ENCODE results near the gene ADCK2.
"Not testable (repeated sequence)": the region's sequence is repeated elsewhere in the genome, so short reads cannot be mapped to it uniquely, and the experiment has no call there.

Gene ADCK2

DNA sequence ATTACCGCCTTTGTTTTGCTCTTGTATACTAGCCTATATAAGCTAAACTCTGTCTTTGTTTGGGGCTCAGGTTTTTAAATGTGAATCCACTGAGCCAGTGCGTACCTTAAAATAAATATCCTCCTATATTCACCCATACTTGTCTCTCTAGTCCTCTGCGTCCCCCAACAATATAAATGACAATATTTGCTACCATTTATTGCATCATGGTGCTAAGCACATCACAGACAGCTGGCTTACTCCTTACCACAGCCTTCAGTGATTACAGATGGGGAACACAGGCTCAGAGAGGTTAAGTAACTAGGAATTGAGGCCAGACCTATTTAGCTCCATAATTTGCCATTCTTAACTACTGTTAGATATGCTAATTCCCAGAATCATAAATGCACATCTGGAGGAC is 3.4 kb upstream of the ADCK2 start:
- Histone ChIP-seq H3K9ac (ENCODE audit: low read depth, low read length) (no peak overlapping the region), H3K9me3 (replicated peaks; ENCODE audit: low read length) (no peaks in the 10 kb centered on the region), H3K36me3 (ENCODE audit: insufficient read depth, low read length) (no peaks in the 10 kb centered on the region), H3K27me3 (ENCODE audit: control insufficient read depth, insufficient read depth, low read length) (peaks cover 20% of the 10 kb centered on the region), H3K4me1 (ENCODE audit: control insufficient read depth, insufficient read depth, low read length) (peaks cover 11% of the 10 kb centered on the region), H3K4me3 (ENCODE audit: low read length) (no peak overlapping the region), H3K4me2 (ENCODE audit: low read length) (no peak overlapping the region)

DNA sequence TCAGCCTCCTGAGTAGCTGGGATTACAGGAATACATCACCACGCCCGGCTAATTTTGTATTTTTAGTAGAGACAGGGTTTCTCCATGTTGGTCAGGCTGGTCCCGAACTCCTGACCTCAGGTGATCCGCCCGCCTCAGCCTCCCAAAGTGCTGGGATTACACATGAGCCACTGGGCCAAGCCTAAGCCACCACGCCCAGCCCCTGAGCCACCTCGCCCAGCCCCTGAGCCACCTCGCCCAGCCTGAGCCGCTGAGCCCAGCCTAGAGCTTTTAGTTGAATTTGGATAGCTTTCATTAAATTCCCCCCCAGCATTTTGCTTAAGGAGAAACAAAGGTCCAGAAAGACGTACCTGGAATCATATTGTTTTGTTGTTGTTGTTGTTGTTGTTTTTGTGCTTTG is 2.9 kb upstream of the ADCK2 start:
- H3K36me3 ChIP-seq (ENCODE audit: insufficient read depth, low read length); H3K9me3 ChIP-seq (replicated peaks; ENCODE audit: low read length); H3K9ac ChIP-seq (ENCODE audit: low read depth, low read length); H3K4me3 ChIP-seq (ENCODE audit: low read length); H3K4me2 ChIP-seq (ENCODE audit: low read length): not testable (repeated sequence)
- H3K27me3 ChIP-seq (ENCODE audit: control insufficient read depth, insufficient read depth, low read length) = peaks cover 20% of the 10 kb centered on the region
- H3K4me1 ChIP-seq (ENCODE audit: control insufficient read depth, insufficient read depth, low read length) = peaks cover 13% of the 10 kb centered on the region

DNA sequence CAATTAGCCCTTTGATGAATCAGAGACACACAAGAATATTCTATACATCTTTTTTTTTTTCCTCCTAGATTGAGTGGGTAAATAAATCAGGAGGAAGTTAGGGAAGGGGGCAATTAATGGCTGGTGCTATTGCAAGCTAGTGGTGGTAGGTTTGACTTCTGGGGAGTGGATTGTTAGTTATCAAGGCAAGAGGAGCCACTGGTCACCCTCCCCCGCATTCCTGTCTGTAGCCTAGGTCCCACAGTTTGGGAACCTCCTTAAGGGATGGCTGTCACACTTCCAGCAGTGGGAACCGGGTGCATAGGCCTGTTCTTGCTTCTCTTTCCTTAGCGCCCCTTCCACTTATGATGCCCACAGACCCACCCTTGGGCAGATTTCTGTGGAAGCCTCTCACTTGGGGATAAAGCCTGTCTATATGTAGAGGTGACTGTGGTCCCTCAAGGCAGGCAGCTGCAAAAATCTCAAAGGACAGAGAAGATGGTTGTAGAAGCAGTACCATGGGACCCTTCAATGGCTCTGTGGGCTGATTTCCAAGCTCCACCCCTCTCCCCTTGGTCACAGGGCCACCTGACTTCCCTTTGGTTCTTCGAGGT is 2.3 kb upstream of the ADCK2 start:
- H3K27me3 ChIP-seq (ENCODE audit: control insufficient read depth, insufficient read depth, low read length) = peaks cover 20% of the 10 kb centered on the region
- no peak overlapping the region for H3K9ac ChIP-seq (ENCODE audit: low read depth, low read length)
- no peak overlapping the region for H3K4me2 ChIP-seq (ENCODE audit: low read length)

DNA sequence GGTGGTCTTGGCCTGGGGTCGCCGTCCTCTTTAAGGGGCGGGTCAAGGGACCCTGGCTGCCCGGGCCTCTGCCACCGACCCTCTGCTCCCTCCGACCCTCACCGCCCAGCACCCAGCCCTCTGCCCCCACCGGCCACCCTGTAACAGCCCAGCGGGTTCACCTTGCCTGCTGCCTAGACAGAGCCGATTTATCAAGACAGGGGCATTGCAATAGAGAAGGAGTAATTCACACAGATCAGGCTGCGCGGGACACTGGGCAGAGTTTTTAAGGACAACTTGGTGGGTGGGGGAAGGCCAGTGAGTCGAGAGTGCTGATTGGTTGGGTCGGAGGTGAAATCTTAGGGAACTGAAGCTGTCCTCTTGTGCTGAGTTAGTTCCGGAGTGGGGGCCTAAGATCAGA is 779 bp upstream of the ADCK2 start:
- peaks cover 13% of the 10 kb centered on the region for H3K4me1 ChIP-seq (ENCODE audit: control insufficient read depth, insufficient read depth, low read length)
- H3K9me3 ChIP-seq (replicated peaks; ENCODE audit: low read length) = no peaks in the 10 kb centered on the region
- no peak overlapping the region for H3K4me2 ChIP-seq (ENCODE audit: low read length)
- peaks cover 14% of the 10 kb centered on the region for H3K27me3 ChIP-seq (ENCODE audit: control insufficient read depth, insufficient read depth, low read length)
- H3K9ac ChIP-seq (ENCODE audit: low read depth, low read length) = no peak overlapping the region
- no peaks in the 10 kb centered on the region for H3K36me3 ChIP-seq (ENCODE audit: insufficient read depth, low read length)
- H3K4me3 ChIP-seq (ENCODE audit: low read length) = peak overlapping the region; percentile 92

More for the DNA sequence above, 2.3 kb upstream of the ADCK2 start:
- Histone ChIP-seq H3K9me3 (replicated peaks; ENCODE audit: low read length) (no peaks in the 10 kb centered on the region), H3K4me1 (ENCODE audit: control insufficient read depth, insufficient read depth, low read length) (peaks cover 13% of the 10 kb centered on the region), H3K4me3 (ENCODE audit: low read length) (no peak overlapping the region), H3K36me3 (ENCODE audit: insufficient read depth, low read length) (no peaks in the 10 kb centered on the region)

DNA sequence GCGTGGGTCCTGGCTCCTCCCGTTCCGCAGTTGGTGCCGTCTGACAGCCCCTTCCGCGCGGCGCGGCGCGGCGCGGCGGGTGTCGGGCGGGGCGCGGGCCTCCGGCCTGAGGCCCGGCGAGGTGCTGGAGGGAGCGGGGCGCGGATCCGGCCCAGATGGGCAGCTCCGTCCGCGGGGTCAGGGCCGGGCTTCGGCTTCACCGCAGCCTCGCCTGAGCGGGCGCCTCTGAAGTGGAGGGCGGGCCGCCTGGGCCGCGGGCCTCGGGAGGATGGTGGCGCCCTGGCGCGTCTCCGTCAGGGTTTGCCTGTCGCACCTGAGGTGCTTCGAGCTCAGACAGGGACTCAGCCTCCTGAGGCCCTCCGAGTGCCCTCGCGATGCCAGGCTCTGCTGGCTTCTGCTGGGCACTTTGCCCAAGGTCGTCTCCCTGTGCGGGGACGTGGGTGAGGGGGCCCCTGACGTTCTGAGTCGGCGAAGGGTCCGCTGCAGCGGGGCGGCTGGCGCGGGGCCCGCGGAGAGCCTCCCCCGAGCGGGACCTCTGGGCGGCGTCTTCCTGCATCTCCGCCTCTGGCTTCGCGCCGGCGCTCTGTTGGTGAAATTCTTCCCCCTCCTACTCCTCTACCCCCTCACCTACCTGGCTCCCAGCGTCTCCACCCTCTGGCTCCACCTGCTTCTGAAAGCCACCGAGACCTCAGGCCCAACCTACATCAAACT is 473 bp downstream of the ADCK2 start:
- no peaks in the 10 kb centered on the region for H3K36me3 ChIP-seq (ENCODE audit: insufficient read depth, low read length)
- H3K4me2 ChIP-seq (ENCODE audit: low read length) = peak overlapping the region; percentile 97
- H3K27me3 ChIP-seq (ENCODE audit: control insufficient read depth, insufficient read depth, low read length) = peaks cover 5% of the 10 kb centered on the region
- H3K4me1 ChIP-seq (ENCODE audit: control insufficient read depth, insufficient read depth, low read length) = peaks cover 13% of the 10 kb centered on the region
- H3K4me3 ChIP-seq (ENCODE audit: low read length) = peak overlapping the region; percentile 92
- peak overlapping the region; percentile 74 for H3K9ac ChIP-seq (ENCODE audit: low read depth, low read length)
- H3K9me3 ChIP-seq (replicated peaks; ENCODE audit: low read length) = no peaks in the 10 kb centered on the region

DNA sequence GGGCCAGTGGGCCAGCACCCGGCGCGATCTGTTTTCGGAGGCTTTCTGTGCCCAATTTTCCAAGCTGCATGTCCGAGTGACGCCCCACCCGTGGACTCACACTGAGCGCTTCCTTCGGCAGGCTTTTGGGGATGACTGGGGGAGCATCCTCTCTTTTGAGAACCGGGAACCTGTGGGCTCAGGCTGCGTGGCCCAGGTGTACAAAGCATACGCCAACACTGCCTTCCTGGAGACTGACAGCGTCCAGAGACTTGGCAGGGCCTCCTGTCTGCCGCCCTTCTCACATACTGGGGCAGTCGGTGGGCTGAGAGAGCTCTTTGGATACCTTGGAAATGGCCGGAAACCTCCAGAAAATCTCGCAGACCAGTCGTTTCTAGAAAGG is 1.0 kb downstream of the ADCK2 start:
- peak overlapping the region; percentile 92 for H3K4me3 ChIP-seq (ENCODE audit: low read length)
- no peaks in the 10 kb centered on the region for H3K36me3 ChIP-seq (ENCODE audit: insufficient read depth, low read length)
- H3K4me1 ChIP-seq (ENCODE audit: control insufficient read depth, insufficient read depth, low read length) = peaks cover 13% of the 10 kb centered on the region
- peaks cover 5% of the 10 kb centered on the region for H3K27me3 ChIP-seq (ENCODE audit: control insufficient read depth, insufficient read depth, low read length)
- no peaks in the 10 kb centered on the region for H3K9me3 ChIP-seq (replicated peaks; ENCODE audit: low read length)
- H3K4me2 ChIP-seq (ENCODE audit: low read length) = peak overlapping the region; percentile 97
- H3K9ac ChIP-seq (ENCODE audit: low read depth, low read length) = peak overlapping the region; percentile 74

DNA sequence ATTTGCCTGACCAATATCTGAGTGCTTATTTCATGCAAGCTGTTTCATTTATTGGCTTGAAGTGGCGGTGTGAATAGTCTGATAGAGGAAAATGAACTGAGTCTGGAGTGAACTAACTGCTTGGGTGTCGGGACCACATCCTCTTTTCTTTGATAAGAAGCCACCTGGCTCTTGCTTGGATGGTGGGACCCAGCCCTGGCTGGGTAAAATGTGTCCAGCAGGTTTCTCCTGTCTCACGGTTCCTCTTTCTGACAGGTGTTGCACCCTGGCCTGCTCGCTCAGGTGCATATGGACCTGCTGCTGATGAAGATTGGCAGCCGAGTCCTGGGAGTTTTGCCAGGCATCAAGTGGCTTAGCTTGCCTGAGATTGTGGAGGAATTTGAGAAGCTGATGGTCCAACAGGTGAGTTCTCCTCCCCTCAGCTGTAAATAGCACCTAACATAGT is 1.6 kb downstream of the ADCK2 start:
- Histone ChIP-seq H3K9ac (ENCODE audit: low read depth, low read length) (no peak overlapping the region), H3K36me3 (ENCODE audit: insufficient read depth, low read length) (no peaks in the 10 kb centered on the region), H3K4me2 (ENCODE audit: low read length) (no peak overlapping the region), H3K4me3 (ENCODE audit: low read length) (no peak overlapping the region), H3K9me3 (replicated peaks; ENCODE audit: low read length) (no peaks in the 10 kb centered on the region), H3K4me1 (ENCODE audit: control insufficient read depth, insufficient read depth, low read length) (peaks cover 13% of the 10 kb centered on the region), H3K27me3 (ENCODE audit: control insufficient read depth, insufficient read depth, low read length) (peaks cover 5% of the 10 kb centered on the region)

DNA sequence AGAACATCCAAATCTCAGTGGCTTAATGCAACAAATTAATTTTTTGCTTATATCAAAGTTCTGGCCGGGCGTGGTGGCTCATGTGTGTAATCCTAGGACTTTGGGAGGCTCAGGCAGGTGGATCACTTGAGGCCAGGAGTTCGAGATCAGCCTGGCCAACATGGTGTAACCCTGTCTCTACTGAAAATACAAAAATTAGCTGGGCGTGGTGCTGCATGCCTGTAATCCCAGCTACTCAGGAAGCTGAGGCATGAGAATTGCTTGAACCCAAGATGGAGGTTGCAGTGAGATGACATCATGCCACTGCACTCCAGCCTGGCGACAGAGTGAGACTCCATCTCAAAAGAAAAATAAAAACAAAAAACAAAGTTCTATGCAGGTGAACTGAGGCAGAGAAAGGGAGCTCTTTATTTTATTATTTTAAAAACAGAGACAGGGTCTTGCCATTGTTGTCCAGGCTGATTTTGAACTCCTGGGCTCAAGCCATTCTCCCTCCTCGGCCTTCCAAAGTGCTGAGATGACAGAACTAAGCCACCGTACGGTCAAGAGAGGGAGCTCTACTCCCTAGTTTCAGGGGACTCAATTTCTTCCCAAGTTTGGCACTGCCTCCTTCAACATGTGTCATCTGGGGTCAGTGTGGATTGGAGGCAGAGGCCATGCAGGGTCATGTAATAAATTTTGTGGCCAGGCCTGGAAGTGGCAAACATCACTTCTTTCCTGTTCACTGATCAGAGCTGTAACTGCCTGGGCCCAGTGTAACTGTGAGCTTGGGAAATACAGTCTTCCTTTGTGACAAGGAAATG is 2.4 kb downstream of the ADCK2 start:
- no peaks in the 10 kb centered on the region for H3K9me3 ChIP-seq (replicated peaks; ENCODE audit: low read length)
- peaks cover 4% of the 10 kb centered on the region for H3K27me3 ChIP-seq (ENCODE audit: control insufficient read depth, insufficient read depth, low read length)
- peaks cover 13% of the 10 kb centered on the region for H3K4me1 ChIP-seq (ENCODE audit: control insufficient read depth, insufficient read depth, low read length)
- H3K4me3 ChIP-seq (ENCODE audit: low read length) = no peak overlapping the region
- no peak overlapping the region for H3K9ac ChIP-seq (ENCODE audit: low read depth, low read length)
- H3K36me3 ChIP-seq (ENCODE audit: insufficient read depth, low read length) = no peaks in the 10 kb centered on the region
- H3K4me2 ChIP-seq (ENCODE audit: low read length) = no peak overlapping the region

DNA sequence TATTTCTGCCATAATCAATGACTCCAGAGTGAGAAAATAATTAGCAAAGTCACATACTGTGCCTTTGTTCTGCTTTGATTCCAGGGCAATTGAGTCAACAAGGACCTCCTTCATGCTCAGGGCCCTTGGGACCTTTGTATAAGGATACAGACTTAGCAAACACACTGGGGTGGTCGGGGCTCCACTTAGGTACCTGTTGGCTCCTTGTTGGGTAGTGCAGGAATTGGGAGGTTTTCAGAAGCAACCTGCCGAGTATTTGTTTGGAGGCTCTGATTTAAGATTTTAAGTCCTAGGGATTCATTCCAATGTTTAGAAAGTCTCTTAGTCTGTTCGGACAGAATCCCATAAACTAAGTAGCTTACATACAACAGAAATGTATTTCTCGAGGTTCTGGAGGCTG is 3.0 kb downstream of the ADCK2 start:
- no peaks in the 10 kb centered on the region for H3K36me3 ChIP-seq (ENCODE audit: insufficient read depth, low read length)
- H3K4me3 ChIP-seq (ENCODE audit: low read length) = no peak overlapping the region
- no peak overlapping the region for H3K4me2 ChIP-seq (ENCODE audit: low read length)
- H3K9me3 ChIP-seq (replicated peaks; ENCODE audit: low read length) = no peaks in the 10 kb centered on the region
- no peaks in the 10 kb centered on the region for H3K27me3 ChIP-seq (ENCODE audit: control insufficient read depth, insufficient read depth, low read length)
- no peak overlapping the region for H3K9ac ChIP-seq (ENCODE audit: low read depth, low read length)
- H3K4me1 ChIP-seq (ENCODE audit: control insufficient read depth, insufficient read depth, low read length) = peaks cover 13% of the 10 kb centered on the region

DNA sequence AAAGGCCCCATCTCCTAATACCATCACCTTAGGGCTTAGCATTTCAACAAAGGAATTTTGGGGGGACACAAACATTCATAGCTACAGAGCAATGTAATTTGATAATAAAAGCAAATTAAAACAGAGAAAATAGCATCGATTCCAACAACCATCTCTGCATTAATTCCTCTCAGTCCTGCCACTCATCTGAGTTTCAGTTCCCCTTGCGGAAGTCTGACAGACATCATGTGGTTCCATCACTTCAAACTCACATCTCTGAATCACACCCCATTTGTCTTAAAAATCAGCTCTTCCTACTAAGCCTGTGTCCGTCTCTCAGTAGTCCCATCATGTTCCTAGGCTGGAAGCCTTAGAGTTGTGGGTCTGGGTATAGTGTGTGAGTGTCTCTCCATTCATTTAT is 3.6 kb downstream of the ADCK2 start:
- H3K36me3 ChIP-seq (ENCODE audit: insufficient read depth, low read length) = no peaks in the 10 kb centered on the region
- no peak overlapping the region for H3K9ac ChIP-seq (ENCODE audit: low read depth, low read length)
- no peak overlapping the region for H3K4me2 ChIP-seq (ENCODE audit: low read length)

DNA sequence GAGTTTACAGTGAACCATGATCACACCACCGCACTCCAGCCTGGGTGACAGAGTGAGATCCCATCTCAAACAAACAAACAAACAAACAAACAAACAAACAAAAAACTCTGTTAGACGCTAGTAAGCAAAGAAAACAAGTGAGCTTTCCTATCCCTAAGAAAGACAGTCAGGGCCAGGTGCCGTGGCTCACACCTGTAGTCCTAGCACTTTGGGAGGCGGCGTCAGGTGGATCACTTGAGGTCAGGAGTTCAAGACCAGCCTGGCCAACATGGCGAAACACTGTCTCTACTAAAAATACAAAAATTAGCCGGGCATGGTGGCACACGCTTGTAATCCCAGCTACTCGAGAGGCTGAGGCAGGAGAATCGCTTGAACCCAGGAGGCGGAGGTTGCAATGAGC is 4.2 kb downstream of the ADCK2 start:
- peaks cover 13% of the 10 kb centered on the region for H3K4me1 ChIP-seq (ENCODE audit: control insufficient read depth, insufficient read depth, low read length)
- not testable (repeated sequence) for H3K9ac ChIP-seq (ENCODE audit: low read depth, low read length); H3K27me3 ChIP-seq (ENCODE audit: control insufficient read depth, insufficient read depth, low read length); H3K9me3 ChIP-seq (replicated peaks; ENCODE audit: low read length); H3K4me2 ChIP-seq (ENCODE audit: low read length); H3K36me3 ChIP-seq (ENCODE audit: insufficient read depth, low read length); H3K4me3 ChIP-seq (ENCODE audit: low read length)

More for the DNA sequence above, 3.6 kb downstream of the ADCK2 start:
- no peaks in the 10 kb centered on the region for H3K27me3 ChIP-seq (ENCODE audit: control insufficient read depth, insufficient read depth, low read length)
- H3K9me3 ChIP-seq (replicated peaks; ENCODE audit: low read length) = no peaks in the 10 kb centered on the region
- no peak overlapping the region for H3K4me3 ChIP-seq (ENCODE audit: low read length)
- peaks cover 13% of the 10 kb centered on the region for H3K4me1 ChIP-seq (ENCODE audit: control insufficient read depth, insufficient read depth, low read length)

All from skeletal muscle satellite cell (primary cell).